ENCODE data around the gene GPATCH11.

GPATCH11 gene

GRCh38 chr2:37104178-37104577, 19.9 kb downstream of the GPATCH11 start:
- FAIRE-seq (no peak), DNase-seq (ENCODE audit: insufficient read length, low spot score) (no peak)

GRCh38 chr2:37105150-37105549, 20.8 kb downstream of the GPATCH11 start:
- DNase-seq (ENCODE audit: insufficient read length, low spot score) = no peak
- no peak for FAIRE-seq

- DNase-seq (ENCODE audit: insufficient read length, low spot score) (no peak), FAIRE-seq (no peak)
Measured at GRCh38 chr2:37109523-37109922, 25.2 kb downstream of the GPATCH11 start.

GRCh38 chr2:37110306-37111212, 26.2 kb downstream of the GPATCH11 start:
- FAIRE-seq = no peak
- DNase-seq (ENCODE audit: insufficient read length, low spot score) = no peak

- no peak for FAIRE-seq
- DNase-seq (ENCODE audit: insufficient read length, low spot score) = no peak
Measured at GRCh38 chr2:37111958-37112357, 27.6 kb downstream of the GPATCH11 start.

GRCh38 chr2:37117566-37117965, 33.2 kb downstream of the GPATCH11 start:
- FAIRE-seq = no peak
- DNase-seq (ENCODE audit: insufficient read length, low spot score) = no peak

- FAIRE-seq (no peak), DNase-seq (ENCODE audit: insufficient read length, low spot score) (no peak)
Measured at GRCh38 chr2:37119157-37119556, 34.8 kb downstream of the GPATCH11 start.

GRCh38 chr2:37125416-37125815, 41.1 kb downstream of the GPATCH11 start:
- DNase-seq (ENCODE audit: insufficient read length, low spot score) (no peak), FAIRE-seq (no peak)

GRCh38 chr2:37132914-37133313, 48.6 kb downstream of the GPATCH11 start:
- FAIRE-seq (no peak), DNase-seq (ENCODE audit: insufficient read length, low spot score) (no peak)

- FAIRE-seq = no peak
- DNase-seq (ENCODE audit: insufficient read length, low spot score) = no peak
Measured at GRCh38 chr2:37142546-37142945, 58.2 kb downstream of the GPATCH11 start.

GRCh38 chr2:37143974-37144373, 59.7 kb downstream of the GPATCH11 start:
- DNase-seq (ENCODE audit: insufficient read length, low spot score) = no peak
- FAIRE-seq = no peak

GRCh38 chr2:37146062-37146461, 61.7 kb downstream of the GPATCH11 start:
- DNase-seq (ENCODE audit: insufficient read length, low spot score) (no peak), FAIRE-seq (no peak)

GRCh38 chr2:37148325-37148724, 64.0 kb downstream of the GPATCH11 start:
- FAIRE-seq (no peak), DNase-seq (ENCODE audit: insufficient read length, low spot score) (no peak)
